ENCODE data around the gene VN1R4. TPM values are rescaled to one million over a fixed set of nuclear protein-coding genes. Genes with fewer than 3 reads are reported as not detected.
"Not testable (repeated sequence)": the region's sequence is repeated elsewhere in the genome, so short reads cannot be mapped to it uniquely, and the experiment has no call there.

VN1R4 gene
- total and polyA plus RNA-seq, 2 donors from 2014 or later: not detected

DNA sequence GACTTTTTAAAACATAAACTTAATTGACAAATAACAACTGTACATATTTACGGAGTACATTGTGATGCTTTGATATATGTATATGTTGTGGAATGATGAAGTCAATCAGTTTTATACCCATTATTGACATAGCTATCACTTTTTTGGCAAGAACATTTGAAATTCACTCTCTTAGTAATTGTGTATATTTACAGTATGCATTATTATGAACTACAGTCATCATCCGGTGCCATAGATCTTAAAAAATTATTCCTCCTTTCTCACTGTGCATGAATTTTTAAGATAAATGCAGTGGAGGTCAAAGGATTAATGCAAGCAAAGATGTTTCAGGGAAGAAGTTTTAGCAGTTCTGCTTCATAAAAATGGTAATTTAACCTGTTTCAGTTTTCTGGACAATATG lies 8.0 kb upstream of the VN1R4 start:
- no peak overlapping the region for H3K9ac ChIP-seq (ENCODE audit: low read length in 3 of 3)
- FAIRE-seq (no peak), DNase-seq (no peak)
- H3K9me3 ChIP-seq (ENCODE audit: control insufficient read depth in 2 of 3, insufficient read depth in 1 of 3, low read length in 3 of 3): peaks cover 0 to 2% (median 0%) of the 10 kb centered on the region in 3 donors
- TF ChIP-seq, protein P1, sequence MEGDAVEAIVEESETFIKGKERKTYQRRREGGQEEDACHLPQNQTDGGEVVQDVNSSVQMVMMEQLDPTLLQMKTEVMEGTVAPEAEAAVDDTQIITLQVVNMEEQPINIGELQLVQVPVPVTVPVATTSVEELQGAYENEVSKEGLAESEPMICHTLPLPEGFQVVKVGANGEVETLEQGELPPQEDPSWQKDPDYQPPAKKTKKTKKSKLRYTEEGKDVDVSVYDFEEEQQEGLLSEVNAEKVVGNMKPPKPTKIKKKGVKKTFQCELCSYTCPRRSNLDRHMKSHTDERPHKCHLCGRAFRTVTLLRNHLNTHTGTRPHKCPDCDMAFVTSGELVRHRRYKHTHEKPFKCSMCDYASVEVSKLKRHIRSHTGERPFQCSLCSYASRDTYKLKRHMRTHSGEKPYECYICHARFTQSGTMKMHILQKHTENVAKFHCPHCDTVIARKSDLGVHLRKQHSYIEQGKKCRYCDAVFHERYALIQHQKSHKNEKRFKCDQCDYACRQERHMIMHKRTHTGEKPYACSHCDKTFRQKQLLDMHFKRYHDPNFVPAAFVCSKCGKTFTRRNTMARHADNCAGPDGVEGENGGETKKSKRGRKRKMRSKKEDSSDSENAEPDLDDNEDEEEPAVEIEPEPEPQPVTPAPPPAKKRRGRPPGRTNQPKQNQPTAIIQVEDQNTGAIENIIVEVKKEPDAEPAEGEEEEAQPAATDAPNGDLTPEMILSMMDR (IDR thresholded peaks at IDR 0.05; ENCODE audit: borderline replicate concordance, extremely low read depth, insufficient read depth): no peak
- H3K27ac ChIP-seq (ENCODE audit: low read depth in 2 of 2, low read length in 2 of 2): no peak overlapping the region
- H3K4me1 ChIP-seq (ENCODE audit: control insufficient read depth in 2 of 3, insufficient read depth in 2 of 3, low read depth in 1 of 3, low read length in 3 of 3): no peaks in the 10 kb centered on the region
- no peaks in the 10 kb centered on the region for H3K27me3 ChIP-seq (ENCODE audit: control insufficient read depth, insufficient read depth, low read length)
- intact Hi-C loops (cut with DNase I): no loop called here
- H3K36me3 ChIP-seq (ENCODE audit: control insufficient read depth in 2 of 3, insufficient read depth in 3 of 3, low read length in 3 of 3): no peaks in the 10 kb centered on the region
- no peak overlapping the region for H3K4me3 ChIP-seq (ENCODE audit: low read length in 3 of 3)

DNA sequence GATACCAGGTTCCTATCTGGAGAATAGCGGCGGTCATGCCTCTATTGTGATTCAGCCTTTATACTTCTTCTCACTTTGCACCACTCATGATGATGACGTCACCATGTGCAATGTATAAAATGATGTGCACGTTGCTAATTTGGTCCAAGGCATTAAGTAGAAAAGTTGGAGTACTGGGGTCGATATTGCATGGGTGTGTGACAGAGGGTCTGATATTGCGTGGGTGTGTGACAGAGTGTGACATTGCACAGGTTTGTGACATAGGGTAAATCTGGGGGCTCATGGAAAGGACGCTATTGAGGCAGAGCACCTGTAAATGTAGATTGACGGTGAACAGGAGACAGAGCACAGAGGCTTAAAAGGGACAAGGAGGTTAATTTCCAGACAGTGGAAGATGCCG lies 4.5 kb upstream of the VN1R4 start:
- TF ChIP-seq, protein P1 (IDR thresholded peaks at IDR 0.05; ENCODE audit: borderline replicate concordance, extremely low read depth, insufficient read depth): no peak
- intact Hi-C loops (cut with DNase I): no loop called here
- Histone ChIP-seq H3K27me3 (ENCODE audit: control insufficient read depth, insufficient read depth, low read length) (no peaks in the 10 kb centered on the region), H3K36me3 (ENCODE audit: control insufficient read depth in 2 of 3, insufficient read depth in 3 of 3, low read length in 3 of 3) (no peaks in the 10 kb centered on the region), H3K4me3 (ENCODE audit: low read length in 3 of 3) (no peak overlapping the region), H3K9ac (ENCODE audit: low read length in 3 of 3) (no peak overlapping the region), H3K9me3 (ENCODE audit: control insufficient read depth in 2 of 3, insufficient read depth in 1 of 3, low read length in 3 of 3) (peaks cover 0 to 2% (median 0%) of the 10 kb centered on the region in 3 donors), H3K4me1 (ENCODE audit: control insufficient read depth in 2 of 3, insufficient read depth in 2 of 3, low read depth in 1 of 3, low read length in 3 of 3) (no peaks in the 10 kb centered on the region), H3K27ac (ENCODE audit: low read depth in 2 of 2, low read length in 2 of 2) (no peak overlapping the region)
- DNase-seq: no peak
- no peak for FAIRE-seq

DNA sequence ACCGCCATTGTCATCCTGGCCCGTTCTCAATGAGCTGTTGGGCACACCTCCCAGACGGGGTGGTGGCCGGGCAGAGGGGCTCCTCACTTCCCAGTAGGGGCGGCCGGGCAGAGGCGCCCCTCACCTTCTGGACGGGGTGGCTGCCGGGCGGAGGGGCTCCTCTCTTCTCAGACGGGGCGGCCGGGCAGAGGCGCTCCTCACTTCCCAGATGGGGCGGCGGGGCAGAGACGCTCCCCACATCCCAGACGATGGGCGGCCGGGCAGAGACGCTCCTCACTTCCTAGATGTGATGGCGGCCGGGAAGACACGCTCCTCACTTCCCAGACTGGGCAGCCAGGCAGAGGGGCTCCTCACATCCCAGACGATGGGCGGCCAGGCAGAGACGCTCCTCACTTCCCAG lies 2.3 kb upstream of the VN1R4 start:
- FAIRE-seq; H3K36me3 ChIP-seq (ENCODE audit: control insufficient read depth in 2 of 3, insufficient read depth in 3 of 3, low read length in 3 of 3); H3K9me3 ChIP-seq (ENCODE audit: control insufficient read depth in 2 of 3, insufficient read depth in 1 of 3, low read length in 3 of 3); H3K27ac ChIP-seq (ENCODE audit: low read depth in 2 of 2, low read length in 2 of 2); H3K27me3 ChIP-seq (ENCODE audit: control insufficient read depth, insufficient read depth, low read length); H3K4me3 ChIP-seq (ENCODE audit: low read length in 3 of 3); H3K4me1 ChIP-seq (ENCODE audit: control insufficient read depth in 2 of 3, insufficient read depth in 2 of 3, low read depth in 1 of 3, low read length in 3 of 3); H3K9ac ChIP-seq (ENCODE audit: low read length in 3 of 3); intact Hi-C loops (cut with DNase I); DNase-seq: not testable (repeated sequence)

DNA sequence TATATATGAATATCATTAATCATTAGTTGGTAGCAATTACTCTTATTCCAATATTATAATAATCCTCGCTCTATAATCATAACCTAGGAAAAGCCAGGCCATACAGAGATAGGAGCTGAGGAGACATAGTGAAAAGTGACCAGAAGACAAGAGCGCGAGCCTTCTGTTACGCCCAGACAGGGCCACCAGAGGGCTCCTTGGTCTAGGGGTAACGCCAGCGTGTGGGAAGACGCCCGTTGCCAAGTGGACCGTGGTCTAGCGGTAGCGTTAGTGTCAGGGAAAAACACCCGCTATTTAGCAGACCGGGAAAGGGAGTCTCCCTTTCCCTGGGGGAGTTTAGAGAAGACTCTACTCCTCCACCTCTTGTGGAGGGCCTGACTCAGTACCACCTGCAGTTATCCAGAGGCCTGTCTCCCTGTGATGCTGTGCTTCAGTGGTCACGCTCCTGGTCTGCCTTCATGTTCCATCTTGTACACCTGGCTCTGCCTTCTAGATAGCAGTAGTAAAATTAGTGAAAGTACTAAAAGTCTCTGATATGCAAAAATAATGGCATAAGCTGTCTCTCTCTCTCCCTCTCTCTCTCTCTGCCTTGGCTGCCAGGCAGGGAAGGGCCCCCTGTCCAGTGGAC lies 9.7 kb downstream of the VN1R4 start, which contains the start of gene VN1R2:
Gene VN1R2, plus strand, starts transcription at position 578 of the 628 bp plus-strand sequence. CDS start 84 bp downstream, outside the sequence.
- H3K27me3 ChIP-seq (ENCODE audit: control insufficient read depth, insufficient read depth, low read length); H3K27ac ChIP-seq (ENCODE audit: low read depth in 2 of 2, low read length in 2 of 2); H3K9me3 ChIP-seq (ENCODE audit: control insufficient read depth in 2 of 3, insufficient read depth in 1 of 3, low read length in 3 of 3); FAIRE-seq; H3K4me3 ChIP-seq (ENCODE audit: low read length in 3 of 3); H3K36me3 ChIP-seq (ENCODE audit: control insufficient read depth in 2 of 3, insufficient read depth in 3 of 3, low read length in 3 of 3); DNase-seq; H3K9ac ChIP-seq (ENCODE audit: low read length in 3 of 3); intact Hi-C loops (cut with DNase I); H3K4me1 ChIP-seq (ENCODE audit: control insufficient read depth in 2 of 3, insufficient read depth in 2 of 3, low read depth in 1 of 3, low read length in 3 of 3): not testable (repeated sequence)

Data from kidney (tissue), 14 donors.